ENCODE results near the gene TNFRSF8. TPM values are rescaled to one million over a fixed set of nuclear protein-coding genes. Genes with fewer than 3 reads are reported as not detected.

The TNFRSF8 gene
- total and polyA plus RNA-seq, 9 of the 15 experiments (the other 6 are each of a cell fraction or from before 2014, with no cell fraction given): 3.5 to 38.4 (median 17.1) TPM

GRCh38 chr1:12016182-12016581 lies 46.9 kb upstream of the TNFRSF8 start (continued):
- TF ChIP-seq REST (IDR thresholded peaks at IDR 0.05; ENCODE audit: borderline replicate concordance) (peak; percentile 89), REST (CRISPR knock-in tag; IDR thresholded peaks at IDR 0.05; ENCODE audit: low read depth) (no peak), FOXK2 (conservative IDR thresholded peaks at IDR 0.05 in 1 of 2, IDR thresholded peaks at IDR 0.05 in 1 of 2; ENCODE audit: low read depth in 2 of 2) (no peak; a peak in 1 of 4 replicates), ZNF134 (CRISPR knock-in tag; conservative IDR thresholded peaks at IDR 0.05) (no peak)
